ENCODE measurements around the gene SRP14. TPM values are rescaled to one million over a fixed set of nuclear protein-coding genes. Genes with fewer than 3 reads are reported as not detected.

Gene SRP14
- total RNA-seq, 1 experiment from 2014 or later: 232 TPM

DNA sequence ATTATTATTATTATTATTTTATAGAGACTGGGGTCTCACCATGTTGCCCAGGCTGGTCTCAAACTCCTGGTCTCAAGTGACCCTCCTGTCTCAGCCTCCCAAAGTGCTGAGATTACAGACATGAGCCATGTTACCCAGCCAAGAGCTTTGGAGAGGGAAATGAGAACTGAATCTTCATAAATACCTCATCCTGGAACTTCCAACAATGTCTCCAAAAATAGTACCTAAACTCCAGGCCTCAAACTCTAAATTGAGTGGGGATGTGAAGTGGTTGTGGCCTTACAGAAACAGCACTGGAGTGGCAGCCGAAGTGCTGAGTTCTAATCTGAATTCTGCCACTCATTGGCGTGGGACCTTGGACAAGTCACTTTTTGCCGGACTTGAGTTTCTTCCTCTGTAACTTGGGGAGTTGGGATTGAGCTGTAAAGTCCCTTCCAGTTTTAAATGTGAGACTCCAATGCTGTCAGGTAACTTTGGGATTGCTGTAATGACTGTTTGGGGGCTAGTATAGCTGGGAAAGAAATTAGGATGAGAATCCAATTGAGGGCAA lies 10.0 kb upstream of the SRP14 start:
- Histone ChIP-seq H3K4me2 (ENCODE audit: low read depth, low read length, poor library complexity, severe bottlenecking) (no peak overlapping the region), H3K4me3 (ENCODE audit: low read length) (no peak overlapping the region), H2AFZ (ENCODE audit: low read length) (no peak overlapping the region), H3K27me3 (ENCODE audit: low read length) (no peaks in the 10 kb centered on the region), H3K9me3 (ENCODE audit: low read length) (no peaks in the 10 kb centered on the region), H3K27ac (ENCODE audit: low read length) (no peak overlapping the region), H3K4me1 (ENCODE audit: low read length) (peaks cover 21% of the 10 kb centered on the region), H3K9me2 (replicated peaks; ENCODE audit: insufficient read depth, low read length) (no peaks in the 10 kb centered on the region), H3K79me2 (ENCODE audit: low read length) (no peaks in the 10 kb centered on the region), H3K36me3 (ENCODE audit: insufficient read depth, low read length) (no peaks in the 10 kb centered on the region), H4K20me1 (ENCODE audit: insufficient read depth, low read depth, low read length) (peaks cover 8% of the 10 kb centered on the region; the same call in 1 of the 2 replicates), H3K9ac (ENCODE audit: low read length) (no peak overlapping the region)
- DNase-seq: no peak

DNA sequence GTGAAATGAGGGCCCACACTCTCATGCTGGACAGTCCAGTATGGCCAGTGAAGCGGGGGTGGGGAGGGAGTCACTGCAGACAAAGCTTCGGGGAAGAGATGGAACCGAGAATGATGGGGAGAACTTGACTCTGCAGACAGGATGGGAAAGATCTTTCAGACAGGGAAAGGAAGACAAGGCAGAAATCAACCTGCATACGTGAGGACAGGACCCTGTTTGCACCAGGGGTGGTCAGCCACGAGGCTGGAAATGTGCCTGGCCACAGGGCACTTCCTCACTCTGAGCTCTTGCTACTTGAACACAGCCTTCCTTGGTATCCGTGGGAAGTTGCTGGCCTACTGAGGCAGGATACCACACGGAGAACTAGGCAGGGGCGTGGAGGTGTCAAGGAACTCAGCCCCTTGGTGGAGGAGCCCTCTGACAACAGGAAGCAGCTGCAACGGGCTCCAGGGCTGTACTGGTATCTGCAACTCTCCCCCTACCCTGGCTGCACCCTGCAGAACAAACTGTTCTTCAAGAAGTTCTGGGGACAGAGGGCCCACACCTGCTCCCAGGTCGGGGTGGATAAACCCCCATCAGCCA lies 9.3 kb upstream of the SRP14 start:
- Histone ChIP-seq H4K20me1 (ENCODE audit: insufficient read depth, low read depth, low read length) (0 out of 2 replicates have a peak, but pooled peaks cover 1% of the 10 kb centered on the region), H3K9me2 (replicated peaks; ENCODE audit: insufficient read depth, low read length) (no peaks in the 10 kb centered on the region), H3K9ac (ENCODE audit: low read length) (no peak overlapping the region), H3K36me3 (ENCODE audit: insufficient read depth, low read length) (no peaks in the 10 kb centered on the region), H3K4me2 (ENCODE audit: low read depth, low read length, poor library complexity, severe bottlenecking) (no peak overlapping the region), H3K27me3 (ENCODE audit: low read length) (no peaks in the 10 kb centered on the region), H3K4me1 (ENCODE audit: low read length) (peaks cover 14% of the 10 kb centered on the region), H3K9me3 (ENCODE audit: low read length) (no peaks in the 10 kb centered on the region), H3K27ac (ENCODE audit: low read length) (no peak overlapping the region), H3K4me3 (ENCODE audit: low read length) (no peak overlapping the region), H3K79me2 (ENCODE audit: low read length) (no peaks in the 10 kb centered on the region), H2AFZ (ENCODE audit: low read length) (no peak overlapping the region)
- no peak for DNase-seq

DNA sequence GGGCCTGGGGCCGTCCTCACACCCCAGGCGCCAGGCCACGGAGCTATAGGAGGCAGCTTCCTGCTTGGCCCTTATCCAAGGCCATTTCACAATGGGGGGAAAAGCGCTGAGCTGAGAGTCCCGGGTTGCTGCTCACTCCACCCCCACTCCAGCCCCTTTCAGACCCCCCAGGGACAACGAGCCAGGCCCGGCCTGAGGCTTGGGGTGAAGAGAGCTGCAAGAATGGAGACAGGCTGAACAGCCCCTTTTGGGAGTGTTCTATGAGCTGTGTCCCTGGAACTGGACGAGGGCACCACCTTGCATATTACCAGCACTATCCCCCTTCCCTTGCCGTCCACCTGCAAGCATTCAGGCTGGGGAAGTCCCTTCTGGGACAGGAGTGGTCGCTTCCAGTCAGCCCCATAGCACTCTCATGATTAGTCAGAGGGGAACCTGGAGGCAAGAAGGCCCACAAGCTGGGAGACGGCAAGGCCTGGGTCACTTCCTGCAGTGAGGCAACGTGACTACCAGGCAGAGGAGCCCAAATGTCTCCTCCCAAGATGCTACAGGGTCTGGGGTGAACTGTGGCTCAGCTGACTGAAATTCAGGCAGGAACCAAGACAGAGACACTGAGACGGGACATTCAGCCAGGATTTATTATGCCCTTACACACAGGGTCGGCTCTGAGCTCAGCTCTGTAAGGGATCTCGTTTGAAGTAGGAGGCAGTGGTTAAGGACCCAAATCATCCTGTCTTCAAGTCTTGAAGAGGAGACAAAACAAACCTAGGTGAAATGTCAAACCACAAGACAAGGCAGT lies 8.6 kb upstream of the SRP14 start:
- H3K9ac ChIP-seq (ENCODE audit: low read length): no peak overlapping the region
- H3K9me2 ChIP-seq (replicated peaks; ENCODE audit: insufficient read depth, low read length): no peaks in the 10 kb centered on the region
- H3K4me1 ChIP-seq (ENCODE audit: low read length): peaks cover 14% of the 10 kb centered on the region
- no peaks in the 10 kb centered on the region for H3K79me2 ChIP-seq (ENCODE audit: low read length)
- H3K27me3 ChIP-seq (ENCODE audit: low read length): no peaks in the 10 kb centered on the region
- DNase-seq: no peak
- H3K27ac ChIP-seq (ENCODE audit: low read length): no peak overlapping the region
- no peak overlapping the region for H3K4me2 ChIP-seq (ENCODE audit: low read depth, low read length, poor library complexity, severe bottlenecking)
- H2AFZ ChIP-seq (ENCODE audit: low read length): no peak overlapping the region
- H4K20me1 ChIP-seq (ENCODE audit: insufficient read depth, low read depth, low read length): no peaks in the 10 kb centered on the region
- no peaks in the 10 kb centered on the region for H3K9me3 ChIP-seq (ENCODE audit: low read length)
- H3K36me3 ChIP-seq (ENCODE audit: insufficient read depth, low read length): no peaks in the 10 kb centered on the region
- H3K4me3 ChIP-seq (ENCODE audit: low read length): no peak overlapping the region

DNA sequence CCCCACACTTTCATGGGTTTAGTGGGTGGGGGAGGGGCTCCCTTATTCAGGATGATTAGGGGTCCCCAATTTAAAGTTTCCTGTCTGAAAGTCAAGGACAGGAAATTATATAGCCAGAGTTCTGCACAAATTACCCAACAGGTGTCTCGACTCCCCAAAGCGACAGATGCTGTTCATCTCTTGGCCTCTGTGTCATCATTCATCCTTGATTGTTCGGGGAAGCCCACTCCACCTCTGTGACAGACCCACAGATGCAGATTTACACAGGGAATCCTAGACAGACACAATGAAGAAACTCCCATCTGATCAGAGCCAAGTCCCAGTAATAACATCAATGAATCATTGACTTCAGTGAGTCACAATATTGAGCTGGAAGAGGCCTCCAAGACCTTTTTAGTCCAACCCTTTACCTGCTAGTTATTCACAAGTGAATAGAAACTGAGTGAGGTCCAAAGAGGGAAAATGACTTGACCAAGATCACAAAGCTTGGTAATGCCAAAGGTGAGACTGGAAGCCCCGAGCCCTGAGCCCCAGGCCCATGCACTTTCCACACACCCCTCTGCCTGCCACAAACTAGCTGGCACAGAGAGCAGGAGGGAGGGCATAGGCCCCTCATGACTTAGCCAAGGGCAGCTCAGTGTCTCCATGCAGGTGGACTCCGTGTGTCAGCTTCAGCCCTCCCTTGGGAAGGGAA lies 7.9 kb upstream of the SRP14 start:
- Histone ChIP-seq H3K27ac (ENCODE audit: low read length) (no peak overlapping the region), H3K9me2 (replicated peaks; ENCODE audit: insufficient read depth, low read length) (no peaks in the 10 kb centered on the region), H3K36me3 (ENCODE audit: insufficient read depth, low read length) (no peaks in the 10 kb centered on the region), H3K9ac (ENCODE audit: low read length) (no peak overlapping the region), H2AFZ (ENCODE audit: low read length) (no peak overlapping the region), H4K20me1 (ENCODE audit: insufficient read depth, low read depth, low read length) (no peaks in the 10 kb centered on the region), H3K4me2 (ENCODE audit: low read depth, low read length, poor library complexity, severe bottlenecking) (no peak overlapping the region), H3K4me1 (ENCODE audit: low read length) (peaks cover 14% of the 10 kb centered on the region), H3K27me3 (ENCODE audit: low read length) (no peaks in the 10 kb centered on the region), H3K9me3 (ENCODE audit: low read length) (no peaks in the 10 kb centered on the region), H3K4me3 (ENCODE audit: low read length) (no peak overlapping the region), H3K79me2 (ENCODE audit: low read length) (no peaks in the 10 kb centered on the region)
- no peak for DNase-seq

DNA sequence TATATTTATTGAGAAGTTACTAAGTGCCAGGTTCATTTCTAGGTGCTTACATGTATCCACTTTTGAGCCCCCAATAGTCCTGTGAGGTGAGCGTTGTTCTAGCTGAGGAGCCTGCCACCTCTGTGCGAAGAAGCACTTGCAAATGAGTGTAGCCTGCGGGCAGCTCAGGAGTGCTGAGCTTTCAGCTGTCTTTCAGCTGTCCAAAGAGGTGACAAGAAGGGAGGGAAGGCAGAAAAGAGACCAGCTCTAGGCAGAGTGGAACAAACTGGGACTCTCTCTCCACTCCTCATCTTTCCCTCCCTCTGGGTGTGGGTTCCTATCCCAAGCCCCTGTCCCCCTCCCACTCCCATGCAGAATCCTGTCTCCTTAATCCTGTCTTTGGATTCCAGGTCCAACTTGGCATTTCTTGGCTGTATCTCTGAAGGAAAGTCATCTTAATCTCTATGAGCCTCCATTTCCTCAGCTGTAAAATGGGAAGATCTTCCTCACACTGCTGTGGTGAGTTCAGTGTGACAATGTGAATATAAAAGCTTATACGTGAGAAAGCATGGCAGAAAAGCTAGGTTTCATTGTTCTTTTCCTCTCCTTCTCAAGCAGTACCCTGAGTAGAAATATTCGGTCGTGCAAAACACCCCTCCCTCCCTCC lies 6.7 kb upstream of the SRP14 start:
- no peak overlapping the region for H2AFZ ChIP-seq (ENCODE audit: low read length)
- no peaks in the 10 kb centered on the region for H3K79me2 ChIP-seq (ENCODE audit: low read length)
- DNase-seq: peak; percentile 51
- H3K4me1 ChIP-seq (ENCODE audit: low read length): peaks cover 14% of the 10 kb centered on the region
- H3K4me3 ChIP-seq (ENCODE audit: low read length): no peak overlapping the region
- no peak overlapping the region for H3K27ac ChIP-seq (ENCODE audit: low read length)
- no peaks in the 10 kb centered on the region for H3K36me3 ChIP-seq (ENCODE audit: insufficient read depth, low read length)
- H3K9ac ChIP-seq (ENCODE audit: low read length): 0 out of 2 replicates have a peak overlapping the region, but pooled peaks have one; percentile 10
- no peaks in the 10 kb centered on the region for H3K9me3 ChIP-seq (ENCODE audit: low read length)
- H4K20me1 ChIP-seq (ENCODE audit: insufficient read depth, low read depth, low read length): no peaks in the 10 kb centered on the region
- no peaks in the 10 kb centered on the region for H3K9me2 ChIP-seq (replicated peaks; ENCODE audit: insufficient read depth, low read length)
- peak overlapping the region; percentile 54 for H3K4me2 ChIP-seq (ENCODE audit: low read depth, low read length, poor library complexity, severe bottlenecking)
- no peaks in the 10 kb centered on the region for H3K27me3 ChIP-seq (ENCODE audit: low read length)

DNA sequence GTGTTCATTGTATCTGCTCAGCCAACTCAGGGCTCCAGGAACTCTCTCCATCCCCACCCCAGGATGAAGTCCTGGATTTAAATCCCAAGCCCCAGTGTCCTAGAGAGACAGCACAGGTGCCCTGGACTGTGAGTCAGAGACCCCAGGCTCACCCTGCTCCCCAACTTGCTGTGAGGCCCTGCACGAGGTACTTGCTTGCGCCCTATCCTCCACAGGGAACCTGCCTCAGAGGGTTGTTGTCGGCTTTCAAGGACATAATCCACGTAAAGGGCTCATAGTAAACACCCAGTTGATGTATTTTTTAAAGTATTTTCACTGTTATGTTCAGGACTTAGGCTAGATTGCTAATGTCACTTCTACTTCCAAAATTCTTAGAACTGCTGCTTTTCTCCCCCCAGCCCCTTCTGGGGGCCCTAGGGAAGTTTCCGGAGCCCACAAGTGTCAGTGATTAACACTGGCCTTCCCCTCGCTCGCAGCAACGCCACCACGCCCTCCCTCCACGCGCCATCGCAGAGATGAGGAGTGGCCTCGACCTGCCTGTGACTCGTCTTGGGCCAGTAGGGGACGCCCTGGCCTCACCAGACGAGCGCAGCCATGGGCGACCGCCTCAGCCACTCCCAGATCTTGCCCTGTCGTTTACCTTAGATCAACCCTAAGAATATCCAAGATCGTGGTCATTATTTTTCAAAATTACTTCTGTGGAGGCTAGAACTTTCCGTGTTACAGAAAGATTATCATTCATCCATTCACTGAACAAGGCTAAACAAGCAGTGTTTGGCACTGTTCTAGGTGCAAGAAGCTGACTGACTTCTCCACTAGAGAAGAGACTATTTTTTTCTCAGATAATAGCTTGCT lies 6.0 kb upstream of the SRP14 start:
- H3K4me1 ChIP-seq (ENCODE audit: low read length): peaks cover 19% of the 10 kb centered on the region
- H3K27ac ChIP-seq (ENCODE audit: low read length): no peak overlapping the region
- 0 out of 2 replicates have a peak, but pooled peaks cover 5% of the 10 kb centered on the region for H3K79me2 ChIP-seq (ENCODE audit: low read length)
- peak overlapping the region; percentile 35; the same call in 1 of the 2 replicates for H3K9ac ChIP-seq (ENCODE audit: low read length)
- no peak overlapping the region for H2AFZ ChIP-seq (ENCODE audit: low read length)
- no peaks in the 10 kb centered on the region for H3K9me3 ChIP-seq (ENCODE audit: low read length)
- H3K4me3 ChIP-seq (ENCODE audit: low read length): 0 out of 2 replicates have a peak overlapping the region, but pooled peaks have one; percentile 11
- no peaks in the 10 kb centered on the region for H3K36me3 ChIP-seq (ENCODE audit: insufficient read depth, low read length)
- no peaks in the 10 kb centered on the region for H3K27me3 ChIP-seq (ENCODE audit: low read length)
- no peaks in the 10 kb centered on the region for H4K20me1 ChIP-seq (ENCODE audit: insufficient read depth, low read depth, low read length)
- H3K9me2 ChIP-seq (replicated peaks; ENCODE audit: insufficient read depth, low read length): no peaks in the 10 kb centered on the region
- peak overlapping the region; percentile 54 for H3K4me2 ChIP-seq (ENCODE audit: low read depth, low read length, poor library complexity, severe bottlenecking)
- DNase-seq: peak; percentile 89

DNA sequence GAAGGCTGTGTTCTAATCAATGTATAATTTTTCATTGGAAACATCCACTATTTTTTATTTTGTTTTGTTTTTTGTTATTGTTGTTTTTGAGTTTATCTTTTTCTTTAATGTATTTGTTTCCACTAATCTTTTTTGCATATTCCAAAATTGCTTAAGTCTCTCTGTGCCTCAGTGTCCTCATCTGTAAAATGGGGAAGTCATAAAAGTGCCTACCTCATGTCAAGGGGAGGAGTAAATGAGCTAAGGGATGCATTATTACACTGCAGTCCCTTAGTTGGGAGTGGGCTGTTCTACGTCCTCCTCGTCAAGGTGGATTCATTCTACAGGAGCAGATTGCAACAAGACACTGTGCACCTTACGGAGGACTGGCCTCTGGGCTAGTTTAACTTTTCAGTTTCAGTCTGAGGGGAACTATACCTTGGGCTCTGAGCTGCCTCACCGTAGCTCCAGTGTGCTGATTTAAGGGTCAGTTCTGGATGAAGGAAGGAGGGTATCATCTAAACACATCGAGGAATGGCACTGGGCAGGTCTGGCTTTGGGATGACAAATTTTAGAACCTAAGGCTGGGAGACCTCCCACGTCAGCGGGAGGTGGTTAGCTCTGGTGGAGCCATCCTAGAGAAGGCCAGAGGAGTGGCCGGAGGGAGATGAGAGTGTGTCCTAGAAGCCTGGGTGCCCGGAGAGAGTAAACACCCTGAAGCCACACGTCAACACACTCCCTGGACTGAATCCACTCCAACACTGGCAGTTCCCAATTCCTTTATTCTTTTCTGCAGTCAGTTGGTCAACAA lies 5.1 kb upstream of the SRP14 start:
- Histone ChIP-seq H3K79me2 (ENCODE audit: low read length) (0 out of 2 replicates have a peak, but pooled peaks cover 5% of the 10 kb centered on the region), H3K4me3 (ENCODE audit: low read length) (no peak overlapping the region), H3K36me3 (ENCODE audit: insufficient read depth, low read length) (no peaks in the 10 kb centered on the region), H3K9me3 (ENCODE audit: low read length) (no peaks in the 10 kb centered on the region), H3K27me3 (ENCODE audit: low read length) (no peaks in the 10 kb centered on the region), H3K4me1 (ENCODE audit: low read length) (peaks cover 21% of the 10 kb centered on the region), H3K27ac (ENCODE audit: low read length) (no peak overlapping the region), H3K9ac (ENCODE audit: low read length) (peak overlapping the region; percentile 35; the same call in 1 of the 2 replicates), H3K9me2 (replicated peaks; ENCODE audit: insufficient read depth, low read length) (no peaks in the 10 kb centered on the region), H3K4me2 (ENCODE audit: low read depth, low read length, poor library complexity, severe bottlenecking) (peak overlapping the region; percentile 54), H4K20me1 (ENCODE audit: insufficient read depth, low read depth, low read length) (no peaks in the 10 kb centered on the region), H2AFZ (ENCODE audit: low read length) (no peak overlapping the region)
- no peak for DNase-seq

All from Karpas-422 (cell line).